GM06990 (cell line): ENCODE results near the gene PNLIPRP2.

ENCODE experiments used
- DNase-seq: peaks from one replicate; pipeline ENCODE4 v3.0.0-alpha.2; 2011; ENCODE audit not compliant: insufficient read length; ENCODE audit errors: extremely low read depth
- H3K27me3 ChIP-seq: replicated peaks from 2 replicates; pipeline ENCODE4 v1.6.0; 2011; ENCODE audit warnings: low read length; ENCODE audit not compliant: control insufficient read depth, insufficient read depth
- H3K36me3 ChIP-seq: 2 replicates; pipeline ENCODE4 v1.5.1; 2011; ENCODE audit warnings: low read length; ENCODE audit not compliant: control insufficient read depth, insufficient read depth
- H3K4me3 ChIP-seq: replicated peaks from 2 replicates; pipeline ENCODE4 v1.5.1; 2011; ENCODE audit warnings: low read depth, mild to moderate bottlenecking, control low read depth, low read length
- TF ChIP-seq, protein P1 (sequence below): IDR thresholded peaks from 2 replicates; pipeline ENCODE4 v1.5.1; 2011; ENCODE audit warnings: low read length, control low read depth, mild to moderate bottlenecking, inconsistent platforms; ENCODE audit not compliant: insufficient read depth, poor library complexity, severe bottlenecking

The PNLIPRP2 gene

DNA sequence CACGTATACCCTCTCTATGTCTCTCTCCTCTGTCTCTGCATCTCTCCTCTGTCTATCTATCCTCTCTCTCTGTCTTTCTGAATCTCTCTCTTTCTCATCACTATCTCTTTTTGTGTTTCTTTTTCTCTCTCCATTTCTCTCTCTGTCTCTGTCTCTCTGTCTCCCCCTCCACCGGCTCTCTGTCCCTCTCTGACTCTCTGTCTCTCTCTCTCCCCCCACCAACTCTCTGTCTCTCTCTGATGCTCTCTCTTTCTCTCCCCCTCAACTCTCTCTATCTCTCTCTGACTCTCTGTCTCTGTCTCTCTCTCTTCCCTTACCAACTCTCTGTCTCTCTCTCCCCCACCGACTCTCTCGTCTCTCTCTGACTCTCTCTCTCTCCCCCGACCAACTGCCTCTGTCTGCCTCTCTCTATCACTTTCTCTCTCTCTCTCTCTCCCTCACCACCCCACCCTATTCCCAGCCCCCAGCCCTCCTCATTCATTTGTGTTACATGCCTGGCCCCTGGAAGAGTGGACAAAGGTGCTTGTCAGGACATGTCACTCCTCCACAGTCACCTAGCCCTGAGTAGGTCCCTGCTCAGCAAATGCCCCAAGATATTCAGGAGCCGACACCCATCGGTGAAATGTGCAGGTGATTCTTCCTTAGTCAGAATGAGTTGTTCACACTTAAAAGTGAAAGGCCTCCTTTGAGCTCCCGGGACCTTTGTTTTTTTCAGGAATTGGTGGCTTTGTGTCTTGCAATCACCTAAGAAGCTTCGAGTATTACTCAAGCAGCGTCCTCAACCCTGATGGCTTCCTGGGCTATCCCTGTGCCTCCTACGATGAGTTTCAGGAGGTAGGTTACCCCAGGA is 13.6 kb downstream of the PNLIPRP2 start:
- H3K36me3 ChIP-seq: no peaks in the 10 kb centered on the region
- H3K4me3 ChIP-seq: no peak overlapping the region
- TF ChIP-seq, protein P1, sequence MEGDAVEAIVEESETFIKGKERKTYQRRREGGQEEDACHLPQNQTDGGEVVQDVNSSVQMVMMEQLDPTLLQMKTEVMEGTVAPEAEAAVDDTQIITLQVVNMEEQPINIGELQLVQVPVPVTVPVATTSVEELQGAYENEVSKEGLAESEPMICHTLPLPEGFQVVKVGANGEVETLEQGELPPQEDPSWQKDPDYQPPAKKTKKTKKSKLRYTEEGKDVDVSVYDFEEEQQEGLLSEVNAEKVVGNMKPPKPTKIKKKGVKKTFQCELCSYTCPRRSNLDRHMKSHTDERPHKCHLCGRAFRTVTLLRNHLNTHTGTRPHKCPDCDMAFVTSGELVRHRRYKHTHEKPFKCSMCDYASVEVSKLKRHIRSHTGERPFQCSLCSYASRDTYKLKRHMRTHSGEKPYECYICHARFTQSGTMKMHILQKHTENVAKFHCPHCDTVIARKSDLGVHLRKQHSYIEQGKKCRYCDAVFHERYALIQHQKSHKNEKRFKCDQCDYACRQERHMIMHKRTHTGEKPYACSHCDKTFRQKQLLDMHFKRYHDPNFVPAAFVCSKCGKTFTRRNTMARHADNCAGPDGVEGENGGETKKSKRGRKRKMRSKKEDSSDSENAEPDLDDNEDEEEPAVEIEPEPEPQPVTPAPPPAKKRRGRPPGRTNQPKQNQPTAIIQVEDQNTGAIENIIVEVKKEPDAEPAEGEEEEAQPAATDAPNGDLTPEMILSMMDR: no peak
- no peak for DNase-seq
- H3K27me3 ChIP-seq: no peaks in the 10 kb centered on the region

DNA sequence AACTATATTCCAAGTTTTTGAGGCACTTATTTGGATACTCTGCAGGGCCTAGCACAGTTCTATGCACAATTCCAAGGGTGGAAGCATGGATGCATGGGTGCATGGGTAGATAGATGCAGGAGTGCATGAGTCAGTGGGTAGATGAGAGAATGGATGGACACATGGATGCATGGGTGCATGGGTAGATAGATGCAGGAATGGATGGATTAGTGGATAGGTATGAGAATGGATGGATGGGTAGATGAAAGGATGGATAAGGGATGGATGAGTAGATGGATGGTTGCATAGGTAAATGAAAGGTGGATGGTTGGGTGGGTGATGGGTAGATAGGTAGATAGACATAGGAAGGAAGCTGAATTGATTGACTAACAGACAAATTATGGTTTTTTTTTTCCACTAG is 15.6 kb downstream of the PNLIPRP2 start:
- no peaks in the 10 kb centered on the region for H3K27me3 ChIP-seq
- TF ChIP-seq, protein P1: no peak
- no peak for DNase-seq
- H3K4me3 ChIP-seq: no peak overlapping the region
- H3K36me3 ChIP-seq: no peaks in the 10 kb centered on the region

DNA sequence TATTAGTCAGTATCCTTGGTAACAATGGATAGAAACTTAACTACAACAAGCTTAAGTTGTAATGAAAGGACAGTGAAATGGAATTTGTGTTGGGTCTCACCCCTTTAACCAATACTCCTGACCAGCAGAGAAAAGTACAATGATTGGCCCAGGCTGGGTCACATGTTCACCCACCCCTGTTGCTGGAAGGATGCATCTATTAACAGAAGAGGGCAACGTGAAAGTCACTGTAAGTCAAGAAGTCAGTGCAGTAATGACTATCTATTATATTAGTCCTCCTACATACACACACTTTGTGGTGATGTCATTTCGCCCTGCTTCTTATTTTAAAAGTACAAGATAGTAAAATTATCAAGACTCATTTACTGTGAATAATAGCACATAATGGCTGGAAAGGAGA is 16.2 kb downstream of the PNLIPRP2 start:
- Histone ChIP-seq H3K4me3 (no peak overlapping the region), H3K27me3 (no peaks in the 10 kb centered on the region), H3K36me3 (no peaks in the 10 kb centered on the region)
- no peak for DNase-seq
- TF ChIP-seq, protein P1: no peak

DNA sequence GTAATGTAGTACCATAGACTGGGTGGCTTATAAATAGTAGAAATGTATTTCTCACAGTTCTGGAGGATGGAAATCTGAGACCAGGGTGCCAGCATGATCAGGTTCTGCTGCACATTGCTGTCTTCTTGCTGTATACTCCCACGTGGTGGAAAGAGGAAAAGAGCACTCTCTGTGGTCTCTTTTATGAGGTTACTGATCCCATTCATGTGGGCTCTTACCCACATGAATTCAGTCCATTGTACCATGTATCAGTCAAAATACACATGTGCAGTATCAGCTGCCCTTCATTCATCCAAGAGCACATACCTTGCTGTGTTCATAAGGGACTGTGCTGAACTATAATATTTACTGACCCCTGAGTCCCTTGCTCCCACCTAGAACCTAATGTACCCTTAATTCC is 17.1 kb downstream of the PNLIPRP2 start:
- Histone ChIP-seq H3K4me3 (no peak overlapping the region), H3K27me3 (no peaks in the 10 kb centered on the region), H3K36me3 (no peaks in the 10 kb centered on the region)
- no peak for DNase-seq
- TF ChIP-seq, protein P1: no peak

DNA sequence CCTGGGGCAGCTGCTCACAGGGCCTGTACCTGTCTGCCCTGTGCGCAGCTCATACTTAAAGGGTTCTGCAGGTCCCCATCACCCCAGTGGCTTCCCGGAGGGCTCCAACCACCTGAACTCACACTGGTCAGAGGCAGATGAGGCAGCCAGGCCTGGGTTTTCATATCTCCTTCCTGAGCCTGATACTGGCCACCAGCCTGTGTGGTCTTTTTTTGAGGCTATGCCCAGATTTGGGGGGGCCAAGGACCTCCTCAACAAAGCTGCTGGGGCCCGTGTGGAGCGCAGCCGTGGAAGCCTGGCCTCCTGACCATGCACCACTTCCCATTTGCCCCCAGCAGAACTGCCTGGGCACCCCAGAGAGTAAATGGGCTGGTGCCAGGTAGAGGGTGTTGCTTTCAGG is 25.7 kb downstream of the PNLIPRP2 start:
- Histone ChIP-seq H3K4me3 (no peak overlapping the region), H3K27me3 (no peaks in the 10 kb centered on the region), H3K36me3 (no peaks in the 10 kb centered on the region)
- TF ChIP-seq, protein P1: no peak
- no peak for DNase-seq

DNA sequence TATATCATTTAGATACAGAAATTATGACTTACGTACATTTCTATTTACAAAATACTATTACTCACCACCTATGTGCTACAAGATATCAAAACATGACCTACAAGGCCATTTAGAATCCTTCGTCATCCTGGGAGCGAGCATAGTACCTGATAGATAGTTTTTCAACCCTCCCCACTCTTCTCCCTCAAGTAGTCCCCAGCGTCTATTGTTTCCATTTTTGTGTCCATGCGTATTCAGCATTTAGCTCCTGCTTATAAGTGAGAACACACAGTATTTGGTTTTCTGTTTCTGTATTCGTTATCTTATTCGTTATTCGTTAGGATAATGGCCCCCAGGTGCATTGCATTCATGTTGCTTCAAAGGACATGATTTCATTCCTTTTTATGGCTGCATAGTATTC is 28.1 kb downstream of the PNLIPRP2 start:
- Histone ChIP-seq H3K4me3 (no peak overlapping the region), H3K36me3 (no peaks in the 10 kb centered on the region), H3K27me3 (no peaks in the 10 kb centered on the region)
- DNase-seq: no peak
- TF ChIP-seq, protein P1: no peak
